Muscle of back (tissue), 11 donors: Measurements from ENCODE around the gene TXNIP. TPM values are rescaled to one million over a fixed set of nuclear protein-coding genes. Genes with fewer than 3 reads are reported as not detected.

Experiments used
- DNase-seq, 3 donors: peaks; one replicate each; pipeline versions ENCODE4 v3.0.0 to v3.0.0-alpha.2; 2013
- polyA plus RNA-seq, 10 donors: library from polyadenylated mRNA; unstranded; fragments of 120-200 nt; gene quantifications; one replicate each; pipeline ENCODE4 v1.2.1, GENCODE V29; 2013; ENCODE audit not compliant: insufficient read length in 10 of 10

Gene TXNIP
- polyA plus RNA-seq, 10 donors, result 214 to 318 (median 275) TPM

DNA sequence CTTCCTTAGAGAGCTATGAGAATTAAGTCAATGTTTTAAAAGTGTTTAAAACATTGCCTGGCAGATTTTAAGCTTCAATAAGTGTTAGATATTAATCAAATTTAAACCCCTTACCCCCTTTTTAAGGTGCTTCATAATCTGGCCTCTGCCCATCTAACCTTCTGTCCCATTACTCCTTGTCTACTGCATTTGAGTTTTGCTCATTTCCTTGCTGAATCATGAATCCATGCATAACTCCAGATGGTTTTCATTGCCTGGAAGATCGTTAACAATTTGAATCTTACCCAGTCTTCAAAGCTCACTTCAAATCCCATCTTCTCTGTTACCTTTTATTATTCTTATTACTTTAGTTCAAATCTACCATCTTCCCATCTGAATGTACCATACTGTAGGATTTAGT, 20.5 kb upstream of the TXNIP start:
- DNase-seq, result no peak

DNA sequence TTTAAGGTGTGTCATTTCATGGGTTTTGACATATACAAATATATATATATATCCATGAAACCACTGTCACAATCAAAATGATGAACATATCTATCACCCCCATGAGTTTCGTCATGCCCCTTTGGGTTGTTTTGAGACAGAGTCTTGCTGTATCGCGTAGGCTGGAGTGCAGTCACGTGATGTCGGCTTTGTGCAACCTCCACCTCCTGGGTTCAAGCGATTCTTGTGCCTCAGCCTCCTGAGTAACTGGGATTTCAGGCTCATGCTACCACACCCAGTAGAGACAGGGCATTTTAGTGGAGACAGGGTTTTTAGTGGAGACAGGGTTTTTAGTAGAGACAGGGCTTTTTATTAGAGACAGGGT, 17.2 kb upstream of the TXNIP start:
- DNase-seq, result no peak

DNA sequence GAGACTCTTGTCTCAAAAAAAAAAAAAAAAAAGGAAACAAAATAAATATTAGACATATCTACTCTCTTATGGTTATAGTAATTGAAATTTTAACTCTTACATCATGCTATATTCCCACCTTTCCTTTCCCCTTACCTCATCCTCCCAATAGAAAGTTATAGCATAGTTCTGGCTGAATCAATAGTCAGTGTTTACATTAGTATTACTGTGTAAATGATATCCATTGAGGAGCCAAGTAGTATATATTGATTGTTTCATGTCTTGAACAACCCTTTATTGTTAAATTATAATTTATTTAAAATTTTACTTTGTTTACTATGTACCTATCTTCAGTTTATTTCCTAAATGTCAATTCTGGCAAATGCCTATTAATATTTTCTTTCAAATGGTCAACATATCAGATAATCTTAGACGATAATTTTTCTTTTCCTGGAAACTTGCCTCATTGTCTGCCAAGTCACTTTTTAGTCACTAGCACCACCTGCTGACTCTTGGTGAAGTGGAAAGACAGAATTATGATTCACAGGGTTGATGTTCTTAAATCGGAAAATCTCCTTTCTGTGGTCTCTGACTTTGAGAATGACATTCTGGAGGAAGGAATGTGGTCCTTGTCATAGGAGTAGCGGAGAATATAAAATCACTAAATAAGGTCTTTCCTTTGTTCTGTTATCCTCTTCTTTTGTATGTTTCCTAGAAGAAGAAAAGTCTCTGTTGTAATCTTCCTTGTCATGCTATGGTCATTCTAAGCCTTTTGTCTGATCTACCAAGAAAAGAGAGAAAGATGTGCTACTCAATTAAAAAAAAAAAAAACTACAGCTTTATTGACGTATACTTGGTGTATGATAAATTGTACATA, 16.6 kb upstream of the TXNIP start:
- peak; percentile 76 to 83 (median 83) for DNase-seq

DNA sequence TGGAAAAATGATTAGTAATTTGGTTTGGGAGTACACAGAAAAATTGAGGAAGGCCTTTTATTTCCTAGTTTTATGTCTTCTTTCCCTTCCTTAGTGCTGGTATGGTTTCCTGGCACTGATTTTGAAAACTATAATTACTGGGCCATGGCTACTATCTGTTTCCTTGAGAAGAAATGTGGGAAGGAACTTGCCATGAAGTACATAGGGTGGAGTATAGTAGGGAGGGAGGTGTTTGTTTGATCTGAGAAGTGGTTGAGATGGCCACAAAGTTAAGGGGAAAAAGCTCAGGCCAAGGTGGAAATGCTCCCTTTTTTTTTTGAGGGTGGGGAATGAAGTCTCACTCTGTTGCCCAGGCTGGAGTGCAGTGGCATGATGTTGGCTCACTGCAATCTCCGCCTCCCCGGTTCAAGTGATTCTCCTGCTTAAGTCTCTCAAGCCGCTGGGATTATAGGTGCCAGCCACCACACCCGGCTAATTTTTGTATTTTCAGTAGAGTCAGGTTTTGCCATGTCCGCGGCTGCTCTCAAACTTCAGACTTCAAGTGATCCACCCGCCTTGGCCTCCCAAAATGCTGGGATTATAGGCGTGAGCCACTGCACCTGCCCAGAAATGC, 13.9 kb upstream of the TXNIP start:
- DNase-seq, result no peak

DNA sequence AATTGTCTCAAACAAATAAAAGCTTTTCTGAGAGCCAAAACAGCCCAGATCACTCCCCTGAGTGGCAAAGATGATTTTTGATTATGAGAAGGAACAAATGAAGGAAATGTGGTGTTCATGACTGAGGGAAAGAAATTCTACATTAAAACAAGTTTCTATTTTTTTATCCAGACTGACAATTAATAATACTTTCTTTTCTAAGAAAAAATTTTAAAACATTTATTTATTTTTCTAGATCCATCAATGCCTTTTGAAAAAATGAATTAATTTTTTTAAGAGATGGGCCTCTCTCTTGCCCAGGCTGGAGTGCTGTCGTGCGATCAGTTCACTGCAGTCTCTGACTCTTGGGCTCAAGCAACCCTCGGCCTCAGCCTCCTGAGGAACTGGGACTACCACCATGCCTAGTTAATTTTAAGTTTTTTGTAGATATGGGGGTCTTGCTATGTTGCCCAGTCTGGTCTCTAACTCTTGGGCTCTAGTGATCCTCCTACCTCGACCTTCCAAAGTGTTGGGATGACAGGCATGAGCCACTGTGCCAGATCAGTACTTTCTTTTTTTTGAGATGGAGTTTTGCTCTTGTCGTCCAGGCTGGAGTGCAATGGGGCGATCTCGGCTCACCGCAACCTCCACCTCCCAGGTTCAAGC, 11.2 kb upstream of the TXNIP start:
- DNase-seq, result no peak

DNA sequence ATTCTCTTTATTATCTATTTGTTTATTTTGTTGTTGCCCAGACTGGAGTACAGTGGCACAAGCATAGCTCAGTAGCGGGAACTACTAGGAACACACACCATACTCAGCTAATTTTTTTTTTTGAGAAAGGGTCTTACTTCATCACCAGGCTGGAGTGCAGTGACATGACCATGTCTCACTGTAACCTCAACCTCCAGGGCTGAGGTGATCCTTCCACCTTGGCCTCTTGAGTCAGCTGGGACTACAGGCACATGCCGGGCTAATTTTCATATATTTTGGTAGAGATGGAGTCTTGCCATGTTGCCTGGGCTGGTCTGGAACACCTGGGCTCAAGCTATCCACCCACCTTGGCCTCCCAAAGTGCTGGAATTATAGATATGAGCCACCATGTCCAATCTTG, 5.3 kb upstream of the TXNIP start:
- DNase-seq, result no peak

DNA sequence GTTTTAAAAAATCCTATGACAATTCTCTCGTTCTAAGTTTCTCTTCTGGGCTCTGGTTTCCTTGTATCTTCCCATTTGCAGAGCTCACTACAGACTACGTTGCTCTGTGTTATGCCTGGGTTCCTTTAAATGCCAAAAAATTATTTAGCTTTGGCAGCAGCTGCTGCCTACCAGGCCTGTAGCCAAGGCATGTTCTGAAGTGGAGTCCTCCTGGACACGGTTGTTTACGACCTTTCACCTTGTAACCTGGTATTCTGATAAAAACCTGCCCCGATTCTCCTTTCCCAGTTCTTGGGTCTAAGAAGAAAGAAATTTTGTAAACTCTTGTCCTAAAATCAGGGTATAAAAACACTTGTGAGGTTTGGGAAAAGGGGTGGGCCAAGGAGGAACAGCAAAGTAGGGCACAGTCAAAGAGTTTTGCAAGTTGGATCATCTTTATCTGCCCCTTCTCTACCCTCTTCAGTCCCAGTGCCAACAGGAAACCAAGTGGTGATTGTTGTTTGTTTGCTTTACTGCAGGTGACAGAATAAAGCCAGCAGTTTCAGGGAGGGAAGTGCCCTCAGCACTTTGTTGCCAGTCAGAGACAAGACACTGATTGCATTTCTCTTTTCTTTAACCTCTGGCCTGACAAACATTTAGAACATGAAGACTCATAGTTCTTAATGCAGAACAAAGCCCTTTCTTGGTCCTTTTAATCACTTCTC, 3.1 kb upstream of the TXNIP start:
- DNase-seq, result no peak

DNA sequence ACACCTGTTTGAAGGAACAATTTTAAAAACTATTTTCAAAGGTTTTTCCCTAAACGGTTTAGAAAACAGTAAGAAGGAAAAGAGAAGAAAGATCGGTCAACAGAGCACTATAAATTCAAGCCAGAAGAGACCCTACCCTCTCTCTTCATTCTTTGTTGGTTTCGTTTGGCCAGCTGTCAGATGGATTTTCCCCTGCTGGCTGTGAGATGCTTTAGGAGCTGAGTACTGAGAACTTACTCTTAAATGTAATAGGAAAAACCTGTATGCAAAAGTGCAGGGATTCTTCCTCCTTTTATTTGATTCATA, 1.3 kb upstream of the TXNIP start:
- no peak for DNase-seq

DNA sequence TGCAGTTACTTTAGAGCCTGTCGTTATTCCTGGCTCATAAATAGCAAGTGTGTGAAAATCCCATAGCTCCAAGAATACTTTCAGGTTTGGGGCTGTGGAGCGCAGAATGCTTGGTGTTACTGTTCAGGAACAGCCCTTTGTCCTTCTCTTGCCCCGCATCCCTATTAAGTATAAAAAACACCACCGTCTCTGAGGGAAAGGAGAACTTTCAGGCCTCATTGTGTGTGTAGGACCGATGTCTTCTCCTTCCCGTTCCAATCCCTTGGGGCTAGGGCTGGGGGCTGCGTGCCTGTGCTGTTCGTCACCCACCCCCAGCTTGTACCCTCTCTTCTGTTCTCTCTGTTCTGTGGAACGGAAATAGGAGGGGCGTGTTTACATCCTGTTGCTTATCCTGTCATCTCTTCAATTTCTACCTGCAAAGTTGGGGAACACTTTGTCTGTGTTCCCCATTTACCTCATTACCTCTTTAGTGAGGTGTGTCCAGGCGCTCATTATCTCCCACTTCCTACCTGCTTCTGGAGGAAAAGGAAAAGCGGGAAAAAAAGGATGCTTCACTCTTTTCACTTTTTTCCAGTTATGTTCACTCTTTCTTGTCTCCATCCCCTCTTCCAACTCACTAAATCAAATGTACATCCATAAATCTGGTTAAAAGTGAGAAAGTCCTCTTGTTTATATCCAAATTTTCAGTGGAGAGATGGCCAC, 788 bp upstream of the TXNIP start:
- no peak for DNase-seq

DNA sequence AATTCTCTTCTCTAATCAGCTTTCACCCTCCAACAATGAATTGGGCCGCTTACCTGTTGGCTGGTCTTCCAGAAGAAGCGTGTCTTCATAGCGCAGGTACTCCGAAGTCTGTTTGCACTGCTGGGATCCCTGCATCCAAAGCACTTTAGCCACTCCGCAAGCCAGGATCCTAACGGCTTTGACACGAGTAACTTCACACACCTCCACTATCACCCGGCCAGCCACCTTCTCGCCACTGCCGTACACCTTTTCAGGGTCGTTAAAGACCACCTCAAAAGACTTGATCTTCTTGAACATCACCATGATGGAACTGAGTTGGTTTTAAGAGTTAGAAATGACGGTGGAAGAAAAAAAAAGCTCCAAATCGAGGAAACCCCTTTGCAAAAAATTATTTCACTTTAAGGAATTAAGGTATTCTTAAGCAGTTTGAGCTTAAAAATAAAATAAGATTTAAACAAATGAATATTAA, 381 bp downstream of the TXNIP start:
- no peak for DNase-seq

DNA sequence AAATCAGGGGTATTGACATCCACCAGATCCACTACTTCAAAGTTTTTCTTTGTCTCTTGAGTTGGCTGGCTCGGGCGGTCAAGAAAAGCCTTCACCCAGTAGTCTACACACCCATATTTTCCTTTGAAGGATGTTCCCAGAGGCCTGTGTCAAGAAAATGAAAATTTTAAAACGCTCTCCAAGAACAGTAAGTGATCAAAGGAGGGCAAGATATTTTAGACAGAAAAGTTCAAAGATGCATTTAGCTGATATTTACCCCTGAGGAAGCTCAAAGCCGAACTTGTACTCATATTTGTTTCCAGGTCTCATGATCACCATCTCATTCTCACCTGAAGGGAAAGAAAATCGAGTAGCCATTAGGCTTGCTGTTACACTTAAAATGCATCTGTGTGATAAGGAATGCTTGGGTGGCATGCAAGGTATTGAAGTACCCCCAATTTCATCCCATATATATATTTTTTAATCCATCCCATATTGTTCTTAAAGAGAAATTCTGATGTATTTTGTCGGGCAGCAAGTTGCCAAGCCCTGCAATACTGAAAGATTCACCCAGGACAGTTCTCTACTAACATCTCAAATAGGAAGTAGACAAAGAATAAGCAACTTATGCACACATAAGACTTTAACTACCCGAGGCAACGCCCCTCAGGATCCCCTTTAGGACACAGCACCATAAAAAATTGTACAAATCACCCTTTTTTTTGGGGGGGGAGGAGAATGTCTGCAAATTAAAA, 1.1 kb downstream of the TXNIP start:
- DNase-seq, result no peak

DNA sequence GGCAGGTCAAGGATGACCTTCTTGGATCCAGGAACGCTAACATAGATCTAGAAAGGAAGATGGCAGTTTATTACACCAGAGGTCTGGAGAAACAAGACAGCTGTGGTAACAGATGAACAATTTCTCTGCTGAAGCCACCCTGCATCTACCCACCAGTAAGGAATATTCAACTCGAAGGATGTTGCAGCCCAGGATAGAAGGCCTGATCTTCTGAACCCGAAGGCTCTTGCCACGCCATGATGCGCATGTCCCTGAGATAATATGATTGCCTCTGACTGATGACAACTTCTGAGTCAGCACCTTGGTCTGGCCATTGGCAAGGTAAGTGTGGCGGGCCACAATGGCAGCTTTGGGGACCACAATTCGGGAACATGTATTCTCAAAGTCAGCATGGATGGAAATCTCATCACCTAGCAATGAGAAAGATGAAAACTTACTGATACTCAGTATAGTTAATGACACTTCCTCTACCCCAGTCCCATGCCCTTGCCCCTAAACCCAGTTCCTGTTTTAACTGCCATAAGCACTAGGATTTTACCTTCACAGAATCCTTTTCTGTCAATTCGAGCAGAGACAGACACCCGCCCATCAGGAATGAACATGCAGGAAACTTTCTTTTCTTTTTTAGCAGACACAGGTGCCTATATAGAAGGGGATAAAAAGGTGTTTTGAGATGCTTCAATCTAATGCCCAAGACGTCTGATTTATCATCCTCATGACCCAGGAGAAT, 1.8 kb downstream of the TXNIP start:
- no peak for DNase-seq

DNA sequence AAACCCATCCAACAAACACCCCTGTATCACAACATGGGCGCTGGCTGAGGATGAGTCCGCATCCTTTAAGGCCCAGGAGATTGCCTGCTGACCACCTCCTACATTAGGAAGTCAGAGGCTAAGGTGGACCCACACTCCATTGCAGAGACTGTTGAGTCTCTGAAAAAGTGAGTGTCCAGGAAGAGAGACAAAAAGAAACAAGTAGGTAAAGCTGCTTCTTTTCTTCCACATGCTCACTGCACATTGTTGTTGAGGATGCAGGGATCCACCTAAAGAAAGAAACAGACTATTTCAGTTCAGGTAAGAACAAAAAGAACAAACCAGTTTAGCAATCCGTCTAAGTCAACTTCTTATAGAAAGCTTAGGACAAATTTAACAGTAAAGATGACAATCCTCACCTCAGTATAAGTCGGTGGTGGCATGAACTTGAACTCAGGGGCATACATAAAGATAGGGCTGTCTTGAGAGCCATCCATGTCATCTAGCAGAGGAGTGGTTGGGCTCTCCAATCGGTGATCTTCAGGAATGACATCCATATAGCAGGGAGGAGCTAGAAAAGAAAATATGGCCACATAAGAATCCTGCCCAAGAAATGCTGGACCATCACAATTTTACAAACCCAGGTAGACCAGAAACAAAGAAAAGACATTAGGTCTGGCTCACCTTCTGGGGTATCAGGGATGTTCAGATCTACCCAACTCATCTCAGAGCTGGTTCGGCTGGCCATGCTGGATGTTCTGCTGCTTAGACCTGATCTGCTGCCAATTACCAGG, 2.6 kb downstream of the TXNIP start:
- no peak for DNase-seq

DNA sequence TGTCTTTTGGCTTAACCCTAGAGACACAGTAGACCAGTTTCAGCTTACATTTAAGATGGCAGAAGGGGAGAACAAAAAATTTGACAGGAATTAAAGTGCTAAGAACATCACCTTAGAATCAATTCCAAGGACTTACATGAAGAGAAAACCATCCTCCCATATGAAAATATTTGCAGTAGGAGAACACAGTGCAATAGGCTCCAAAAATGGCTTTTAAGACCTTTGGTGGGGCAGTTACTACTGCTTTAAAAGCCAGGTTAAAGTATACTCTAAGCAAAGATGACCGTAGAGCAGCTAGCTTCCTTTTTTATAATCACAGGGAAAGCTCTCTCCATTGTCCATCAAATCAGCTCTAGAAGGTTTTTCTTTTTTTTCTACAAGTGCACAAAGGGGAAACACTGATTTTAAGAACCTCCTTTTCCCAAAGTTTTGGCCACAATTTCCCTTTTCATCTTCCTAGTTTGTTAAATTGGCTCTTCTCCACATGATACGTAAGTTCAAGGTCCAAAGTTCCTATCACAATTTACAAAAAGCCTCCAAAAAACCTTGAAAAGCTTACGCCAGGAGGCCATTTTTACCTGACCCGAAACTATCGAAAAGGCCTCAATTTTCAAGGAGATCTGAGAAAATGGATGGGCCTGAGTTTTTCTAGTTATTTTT, 3.3 kb downstream of the TXNIP start:
- DNase-seq, result no peak

DNA sequence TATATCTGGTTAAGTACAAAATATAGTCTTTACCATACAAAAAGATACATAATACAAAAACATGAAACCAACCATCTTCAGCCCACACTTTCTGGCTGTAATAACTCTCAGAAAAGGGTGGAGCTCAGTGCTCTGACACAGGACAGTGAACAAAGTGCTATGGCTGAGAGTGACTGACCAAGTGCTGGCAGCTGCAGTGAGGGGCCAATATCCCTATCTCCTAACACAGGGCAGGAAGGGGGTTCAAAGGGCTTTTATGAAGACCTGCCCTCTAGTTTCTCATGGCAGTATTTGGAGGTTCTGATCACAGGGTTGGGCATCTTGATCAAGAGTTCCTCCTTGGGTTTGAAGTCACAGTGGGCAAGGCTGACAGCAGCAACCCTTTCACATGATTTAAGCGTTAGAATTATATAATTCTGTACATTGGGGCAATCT, 3.9 kb downstream of the TXNIP start:
- DNase-seq, result peak in 1 of 3 donors; percentile 13

DNA sequence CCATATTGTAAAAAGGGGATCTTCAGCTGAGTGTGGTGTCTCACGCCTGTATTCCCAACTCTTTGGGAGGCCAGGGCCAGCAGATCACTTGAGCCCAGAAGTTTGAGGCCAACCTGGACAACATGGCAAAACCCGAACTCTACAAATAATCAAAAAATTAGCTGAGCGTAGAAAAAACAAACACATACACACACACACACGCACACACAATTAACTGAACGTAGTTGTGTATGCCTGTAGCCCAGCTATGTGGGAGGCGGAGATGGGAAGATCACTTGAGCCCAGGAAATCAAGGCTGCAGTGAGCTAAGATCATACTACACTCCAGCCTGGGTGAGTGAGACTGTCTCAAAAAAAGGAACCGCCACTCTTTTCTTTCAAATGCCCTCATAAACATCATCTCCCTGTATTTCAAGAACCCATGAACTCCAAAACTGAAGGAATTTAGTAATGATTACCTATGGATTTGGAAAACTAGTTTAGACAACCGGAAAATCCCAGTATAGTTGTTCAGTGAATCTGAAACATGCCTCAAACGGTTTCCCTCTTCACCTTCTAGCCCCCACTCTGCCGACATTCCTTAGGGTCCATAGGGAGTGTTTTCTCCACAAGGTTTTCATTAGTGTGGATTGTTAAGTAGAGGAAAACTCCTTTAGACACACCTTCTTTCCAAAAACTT, 4.5 kb downstream of the TXNIP start:
- DNase-seq, result peak in 1 of 3 donors; percentile 58

DNA sequence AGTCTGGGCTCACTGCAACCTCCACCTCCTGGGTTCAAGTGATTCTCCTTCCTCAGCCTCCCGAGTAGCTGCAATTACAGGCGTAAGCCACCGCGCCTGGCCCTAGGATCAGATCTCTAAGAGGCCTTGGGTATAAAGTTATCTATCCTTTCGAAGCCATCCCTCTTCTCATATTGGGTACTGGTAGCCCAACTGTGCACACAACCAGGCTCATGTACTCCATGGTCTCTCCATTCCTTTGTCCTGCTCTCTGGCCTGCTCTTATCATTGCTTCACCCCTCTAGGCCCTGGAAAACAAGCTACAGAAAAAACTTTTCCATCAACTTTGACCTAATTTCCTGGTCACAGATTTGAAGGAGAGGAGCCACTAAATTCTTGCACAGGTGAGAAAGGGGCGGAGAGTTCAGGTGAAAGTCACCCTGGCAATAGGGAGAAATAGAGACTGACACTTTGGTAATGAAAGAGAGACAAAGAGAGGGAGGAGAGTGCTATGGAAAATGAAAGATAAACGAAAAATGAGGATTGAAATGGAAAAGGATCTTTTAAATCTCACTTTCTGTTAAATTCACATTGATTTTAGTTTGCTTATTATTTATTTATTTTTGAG, 6.0 kb downstream of the TXNIP start:
- DNase-seq, result peak in 1 of 3 donors; percentile 17

DNA sequence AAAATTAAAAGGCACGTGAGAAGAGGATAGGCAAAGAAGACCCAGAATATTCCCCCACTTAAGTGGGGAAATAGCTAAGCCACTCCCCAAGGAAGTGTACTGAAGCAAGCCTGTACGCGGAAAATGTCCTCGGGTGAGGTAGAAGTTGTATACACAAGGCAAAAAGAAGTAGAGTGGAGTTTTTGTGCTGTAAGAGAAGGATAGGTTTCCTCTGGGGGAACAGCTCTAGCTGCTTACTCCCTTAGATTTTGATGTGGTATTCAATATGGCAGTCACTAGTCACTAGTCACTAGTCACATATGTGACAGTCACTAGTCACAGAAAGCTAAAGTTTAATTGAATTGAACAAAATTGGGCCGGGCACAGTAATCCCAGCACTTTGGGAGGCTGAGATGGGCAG, 7.6 kb downstream of the TXNIP start:
- DNase-seq, result no peak
